Measurements from ENCODE around the gene SCT.
"Not testable (repeated sequence)": the region's sequence is repeated elsewhere in the genome, so short reads cannot be mapped to it uniquely, and the experiment has no call there.

The SCT gene, protein sequence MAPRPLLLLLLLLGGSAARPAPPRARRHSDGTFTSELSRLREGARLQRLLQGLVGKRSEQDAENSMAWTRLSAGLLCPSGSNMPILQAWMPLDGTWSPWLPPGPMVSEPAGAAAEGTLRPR

DNA sequence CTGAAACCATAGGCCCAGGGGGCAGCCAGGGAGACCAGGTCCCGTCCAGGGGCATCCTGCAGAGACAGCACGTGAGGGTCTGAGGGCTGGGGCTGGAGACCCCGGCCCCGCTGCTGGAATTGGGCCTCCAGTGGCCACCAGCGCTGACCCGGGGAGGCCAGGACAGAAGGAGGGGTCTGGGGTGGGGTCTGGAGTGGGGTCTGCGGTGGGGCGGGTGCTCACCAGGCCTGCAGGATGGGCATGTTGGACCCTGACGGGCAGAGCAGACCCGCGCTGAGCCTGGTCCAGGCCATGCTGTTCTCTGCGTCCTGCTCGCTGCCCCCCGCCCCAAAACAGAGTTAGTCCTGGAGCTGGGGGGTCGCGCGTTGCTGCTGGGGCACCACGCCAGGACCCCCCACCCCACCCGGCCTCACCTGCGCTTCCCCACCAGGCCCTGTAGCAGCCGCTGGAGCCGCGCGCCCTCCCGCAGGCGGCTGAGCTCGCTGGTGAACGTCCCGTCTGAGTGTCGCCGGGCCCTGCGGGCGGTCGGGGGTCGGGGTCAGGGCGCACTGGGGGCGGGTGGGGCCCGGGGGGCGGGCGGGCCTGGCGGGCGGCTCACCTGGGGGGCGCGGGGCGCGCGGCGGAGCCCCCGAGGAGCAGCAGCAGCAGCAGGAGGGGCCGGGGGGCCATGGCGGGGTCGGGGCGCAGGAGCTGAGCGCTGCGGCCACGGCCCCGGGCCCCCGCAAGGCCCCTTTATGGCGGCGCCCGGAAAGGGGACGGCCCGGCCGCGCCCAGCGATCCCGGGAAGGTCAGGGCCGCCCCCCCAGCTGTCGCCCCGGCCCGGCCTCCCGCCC lies at the start of gene SCT:
Gene SCT, minus strand, starts transcription at position 707 of the 833 bp plus-strand sequence. Its CDS starts 38 bp downstream, at position 669.
- DNase-seq = no peak

DNA sequence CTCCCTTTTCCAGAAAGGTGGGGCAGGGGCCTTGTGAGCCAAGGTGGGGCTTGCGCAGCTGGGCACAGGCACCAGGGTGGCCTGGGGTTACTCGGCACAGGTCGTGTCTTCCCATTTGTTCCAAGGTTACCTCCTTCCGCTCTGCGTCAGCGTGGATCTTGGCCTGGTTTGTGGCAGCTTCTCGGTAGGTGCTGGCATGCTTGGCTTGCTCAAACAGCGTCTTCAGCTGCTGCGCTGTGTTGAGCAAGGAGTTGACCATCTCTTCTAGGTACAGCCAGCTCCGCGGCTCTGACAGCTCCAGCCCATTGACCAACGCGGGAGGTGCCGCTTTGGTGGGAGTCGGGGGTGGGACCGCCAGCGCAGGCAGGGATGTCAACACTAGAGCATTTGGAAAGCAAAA lies 47.4 kb upstream of the SCT start:
- no peak for DNase-seq

DNA sequence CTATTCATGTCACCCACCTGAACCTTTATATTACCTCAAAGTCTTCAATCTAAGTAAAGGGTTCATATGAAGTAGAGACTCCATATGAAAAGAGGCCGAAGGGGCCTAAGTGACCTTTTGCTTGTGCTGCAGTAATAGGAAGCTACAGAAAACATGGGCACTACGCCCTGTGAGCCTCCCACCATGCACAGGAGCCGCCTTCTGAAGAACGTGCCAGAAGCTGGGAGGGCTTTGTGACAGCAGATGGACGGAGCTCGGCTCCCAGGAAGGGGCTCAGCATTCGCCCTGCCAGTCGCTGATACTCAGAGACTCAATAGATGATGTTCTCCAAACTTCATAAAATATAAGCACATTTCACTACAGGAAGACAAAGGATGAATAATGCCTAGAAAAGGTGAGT lies 46.9 kb upstream of the SCT start:
- DNase-seq = no peak

DNA sequence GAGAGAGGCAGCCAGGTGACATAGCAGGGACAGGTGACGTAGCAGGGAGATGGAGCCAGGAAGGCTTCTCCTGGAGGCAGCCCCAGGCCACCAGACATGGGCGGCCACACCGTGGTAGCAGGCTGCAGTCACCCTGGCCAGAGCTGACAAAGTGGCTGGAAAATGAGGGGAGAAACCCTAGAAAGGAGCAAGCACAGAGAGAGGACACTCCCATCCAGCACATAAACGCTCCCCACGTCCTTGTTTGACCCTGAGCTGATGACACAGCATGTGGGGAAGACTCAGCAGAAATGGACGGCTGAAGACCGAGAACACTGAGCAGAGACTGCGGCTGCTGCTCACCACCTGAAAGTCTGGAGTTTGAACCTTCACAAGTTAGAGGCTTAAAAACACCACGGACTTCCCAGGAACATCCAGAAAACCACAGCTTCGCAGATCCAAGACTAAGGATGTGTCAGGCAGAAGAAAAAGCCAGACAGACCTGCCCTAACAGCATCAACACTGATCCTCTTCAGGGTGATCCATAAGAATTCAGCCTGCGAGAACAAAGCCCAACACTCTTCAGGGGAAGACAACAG lies 38.8 kb upstream of the SCT start:
- no peak for DNase-seq

DNA sequence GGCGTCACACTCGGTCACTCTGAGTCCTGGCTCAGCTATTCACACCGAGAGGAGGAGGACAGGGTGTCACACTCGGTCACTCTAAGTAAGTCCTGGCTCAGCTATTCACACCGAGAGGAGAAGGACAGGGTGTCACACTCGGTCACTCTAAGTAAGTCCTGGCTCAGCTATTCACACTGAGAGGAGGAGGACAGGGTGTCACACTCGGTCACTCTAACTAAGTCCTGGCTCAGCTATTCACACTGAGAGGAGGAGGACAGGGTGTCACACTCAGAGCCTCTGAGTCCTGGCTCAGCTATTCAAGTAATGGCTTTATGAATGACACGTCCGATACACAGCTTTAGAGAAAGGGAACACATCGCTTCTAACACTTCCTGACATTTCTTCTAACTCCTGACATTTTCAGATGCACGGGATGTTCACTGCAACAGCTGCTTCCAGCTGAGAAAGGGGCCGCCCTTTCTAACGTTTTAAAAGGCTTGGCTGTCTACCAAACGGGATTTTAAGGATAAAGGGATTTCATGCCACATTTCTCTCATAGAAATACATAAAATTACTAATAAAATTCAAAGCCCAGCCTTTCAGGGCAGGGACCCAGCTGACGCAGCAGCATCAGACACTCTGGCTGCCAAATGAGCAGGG lies 38.2 kb upstream of the SCT start:
- DNase-seq = no peak

DNA sequence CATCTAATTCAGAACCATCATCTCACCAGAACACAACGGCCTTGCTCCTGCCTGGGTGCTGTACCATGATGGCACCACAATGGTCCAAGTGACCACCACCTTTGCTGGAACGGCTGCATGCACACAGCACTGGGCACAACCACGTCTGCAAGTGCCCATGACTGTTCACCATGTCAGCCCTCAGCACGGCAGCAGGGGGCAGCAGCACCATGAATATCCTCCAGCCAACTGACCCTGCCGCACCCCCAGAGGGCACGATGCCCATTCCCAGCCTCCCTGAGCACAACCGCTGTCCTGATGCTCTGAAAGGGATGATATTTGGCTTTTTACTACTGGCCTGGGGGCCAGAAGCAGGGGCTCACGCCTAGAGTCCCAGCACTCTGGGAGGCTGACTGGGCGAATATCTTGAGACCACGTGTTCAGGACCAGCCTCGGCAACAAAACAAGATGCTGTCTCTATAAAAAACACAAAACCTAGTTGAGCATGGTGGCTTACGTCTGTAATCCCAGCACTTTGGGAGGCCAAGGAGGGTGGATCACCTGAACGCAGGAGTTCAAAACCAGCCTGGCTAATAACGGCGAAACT lies 35.8 kb upstream of the SCT start:
- peak in 39 of 56 donors; percentile 8 to 78 (median 44) for DNase-seq

DNA sequence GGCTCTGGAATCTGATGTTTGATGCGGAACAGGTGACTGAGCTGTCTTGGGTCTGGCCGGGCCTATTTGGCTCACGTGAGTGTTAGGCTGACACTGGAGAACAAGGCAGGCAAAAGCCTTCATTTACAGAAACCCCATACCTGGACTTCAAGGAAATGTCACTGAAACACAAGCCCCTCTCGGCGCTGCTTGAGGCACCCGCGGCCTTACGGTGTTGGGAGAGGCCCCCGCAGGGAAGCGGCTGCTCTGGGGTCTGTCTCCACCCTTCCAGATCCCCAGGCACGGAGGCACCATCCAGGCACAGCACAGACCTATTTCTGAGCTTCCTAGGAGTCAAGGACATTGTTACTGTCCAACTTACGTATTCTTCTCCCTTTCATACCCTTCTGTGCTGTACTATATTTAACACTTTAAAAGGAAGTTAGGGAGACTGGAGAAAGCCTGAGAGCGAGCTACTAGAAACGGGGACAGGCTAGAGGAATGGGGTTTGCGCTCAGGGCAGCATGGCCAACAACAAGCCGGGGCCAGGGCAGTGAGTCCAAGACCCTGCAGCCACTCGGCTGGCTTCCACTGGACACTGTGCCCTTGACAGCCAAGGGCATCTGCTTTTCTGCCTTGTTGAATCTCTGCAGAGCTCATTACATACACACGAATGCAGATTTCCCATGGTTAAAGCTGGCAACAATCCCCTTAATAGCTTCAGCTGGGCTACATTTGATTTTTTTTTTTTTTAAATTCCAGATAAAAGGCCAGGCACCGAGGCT lies 33.9 kb upstream of the SCT start:
- DNase-seq = no peak

DNA sequence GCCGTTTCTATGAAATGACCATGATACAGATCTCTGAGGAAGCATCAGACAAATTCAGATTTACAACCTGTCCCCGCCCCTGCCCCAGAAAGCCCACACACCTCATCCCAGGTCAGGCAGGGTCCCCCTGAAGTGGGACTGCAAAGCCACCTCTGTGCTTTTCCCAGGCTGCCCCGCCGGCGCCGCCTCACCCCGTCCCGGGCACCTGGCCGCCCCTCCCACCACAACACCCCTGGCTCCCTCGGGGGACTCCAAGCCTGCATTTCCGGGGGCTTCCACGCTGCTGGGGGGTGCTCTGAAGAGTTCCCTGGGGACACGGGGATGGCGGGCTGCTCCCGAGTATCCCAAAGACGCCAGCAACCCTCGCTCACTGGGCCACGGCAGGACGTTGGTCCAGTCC lies 33.3 kb upstream of the SCT start:
- no peak for DNase-seq

DNA sequence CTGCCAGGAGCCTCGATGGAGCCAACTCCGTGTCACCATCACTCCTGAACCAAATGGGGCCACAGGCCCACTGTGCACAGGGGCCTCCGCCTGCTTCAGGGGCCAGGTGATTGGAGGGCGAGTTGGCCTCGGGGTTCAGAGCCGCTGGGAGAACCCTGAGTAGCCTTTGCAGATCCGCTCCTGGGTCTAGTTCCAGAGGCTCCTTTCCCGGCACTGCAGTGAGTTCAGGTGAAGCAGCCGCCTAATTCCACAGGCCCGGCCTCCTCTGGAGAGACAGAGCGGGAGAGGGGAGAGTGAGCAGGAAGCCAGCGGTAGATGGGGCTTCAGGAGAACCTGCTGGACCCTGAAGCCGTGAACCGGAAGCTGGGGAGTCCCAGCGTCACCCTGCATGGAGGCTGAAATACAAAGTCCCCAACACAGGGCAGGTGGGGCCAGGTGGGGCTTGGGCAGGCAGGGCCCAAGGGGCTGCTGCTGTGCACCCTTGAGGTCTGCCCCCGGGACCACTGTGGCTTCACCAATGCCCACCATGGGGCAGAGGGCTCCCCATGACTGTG lies 32.6 kb upstream of the SCT start:
- no peak for DNase-seq

DNA sequence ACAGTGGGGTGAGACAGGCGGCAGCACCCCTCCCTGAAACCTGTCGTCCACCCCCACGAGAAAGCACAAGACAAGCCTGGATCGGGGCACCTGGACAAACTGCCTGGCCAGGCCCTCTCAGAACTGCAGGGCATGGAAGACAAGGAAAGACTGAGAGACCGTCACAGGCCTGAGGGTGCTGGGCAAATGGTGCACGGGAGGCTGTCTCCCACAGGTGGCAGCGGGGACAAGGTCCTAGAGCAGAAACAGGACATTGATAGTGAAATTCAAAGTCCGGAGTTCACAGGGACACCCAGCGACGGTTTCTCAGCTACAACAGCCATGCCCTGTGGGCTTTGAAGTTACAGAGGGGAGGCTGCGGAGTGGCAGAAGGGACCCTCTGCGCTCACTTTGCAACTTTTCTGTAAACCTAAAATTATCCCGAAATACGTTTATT lies 30.7 kb upstream of the SCT start:
- no peak for DNase-seq

DNA sequence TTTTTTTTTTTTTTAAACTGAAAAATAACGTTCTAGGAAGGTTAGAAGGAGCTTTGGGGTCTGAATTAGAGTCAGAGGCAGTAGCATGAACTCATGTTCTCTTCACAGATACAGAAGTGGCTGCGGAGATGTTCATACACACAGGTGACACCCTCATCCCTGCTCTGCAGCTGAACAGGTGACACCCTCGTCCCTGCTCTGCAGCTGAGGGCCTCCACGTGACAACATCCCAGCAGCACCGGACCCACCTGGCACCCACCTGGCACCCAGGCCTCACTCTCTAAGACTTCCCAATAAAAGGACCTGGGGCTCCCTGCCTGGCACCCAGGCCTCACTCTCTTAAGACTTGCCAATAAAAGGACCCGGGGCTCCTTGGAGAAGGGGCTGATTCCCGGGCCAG lies 29.9 kb upstream of the SCT start:
- no peak for DNase-seq

DNA sequence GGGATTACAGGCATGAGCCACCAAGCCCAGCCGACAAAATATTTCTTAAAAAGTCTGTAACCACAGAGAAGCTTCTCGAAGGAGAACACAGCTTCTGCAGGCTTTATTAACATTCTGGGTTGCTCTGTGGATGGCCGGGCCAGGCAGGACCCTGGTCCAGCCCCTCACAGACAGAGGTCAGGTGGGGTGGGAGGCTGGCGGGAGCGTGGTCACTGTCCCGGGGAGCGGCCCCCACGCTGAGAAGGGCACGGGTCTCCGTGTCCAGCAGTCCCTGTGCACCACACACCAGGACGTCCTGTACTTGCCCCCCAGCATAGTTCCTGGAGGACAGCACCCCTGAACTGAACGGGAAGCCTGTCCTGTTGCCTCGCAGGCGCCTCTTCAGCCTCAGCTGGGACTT lies 29.4 kb upstream of the SCT start:
- no peak for DNase-seq

DNA sequence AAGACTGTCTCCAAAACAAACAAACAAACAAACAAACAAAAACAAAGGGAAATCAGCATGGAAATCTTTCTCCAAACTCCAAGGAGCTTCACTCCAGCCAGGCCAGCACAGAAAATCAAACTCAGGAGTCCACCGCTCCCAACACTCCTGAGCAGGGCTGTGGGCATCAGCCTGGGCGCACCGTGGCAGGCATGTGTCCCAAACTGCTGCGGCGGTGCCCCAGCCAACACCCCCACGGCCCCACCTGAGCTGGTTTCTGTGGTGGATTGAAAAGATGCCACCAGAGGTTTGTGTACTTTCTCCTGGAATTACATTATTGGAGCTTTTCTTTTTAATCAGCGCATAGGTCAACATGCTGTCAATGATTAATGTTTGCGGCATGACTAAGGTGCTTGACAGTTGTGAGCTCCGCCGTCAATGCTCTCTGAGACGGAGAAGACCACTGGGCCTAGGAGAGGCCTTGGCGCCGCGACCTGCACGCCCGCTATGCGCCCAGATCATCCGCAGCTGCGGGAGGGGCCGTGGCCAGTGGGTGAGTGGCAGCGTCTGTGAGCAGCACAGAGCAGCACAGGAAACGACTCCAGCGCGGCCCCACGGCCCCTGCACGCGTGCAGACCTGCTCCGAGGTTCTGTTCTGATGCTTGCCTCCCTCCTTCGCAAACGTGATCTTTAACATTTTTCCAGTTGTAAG lies 28.2 kb upstream of the SCT start:
- DNase-seq = no peak

DNA sequence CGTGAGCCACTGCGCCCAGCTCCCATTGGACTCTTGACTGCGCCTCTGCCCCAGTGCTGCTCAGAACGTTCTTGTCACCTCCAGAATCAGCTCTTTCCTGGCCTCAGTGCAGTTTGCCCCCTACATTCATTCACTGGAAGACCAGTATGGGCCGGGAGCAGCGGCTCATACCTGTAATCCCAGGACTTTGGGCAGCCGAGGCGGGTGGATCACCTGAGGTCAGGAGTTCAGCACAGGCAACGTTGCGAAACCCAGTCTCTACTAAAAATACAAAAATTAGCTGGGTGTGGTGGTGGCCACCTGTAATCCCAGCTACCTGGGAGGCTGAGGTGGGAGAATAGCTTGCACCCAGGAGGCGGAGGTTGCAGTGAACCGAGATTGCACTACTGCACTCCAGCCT lies 27.5 kb upstream of the SCT start:
- not testable (repeated sequence) for DNase-seq

DNA sequence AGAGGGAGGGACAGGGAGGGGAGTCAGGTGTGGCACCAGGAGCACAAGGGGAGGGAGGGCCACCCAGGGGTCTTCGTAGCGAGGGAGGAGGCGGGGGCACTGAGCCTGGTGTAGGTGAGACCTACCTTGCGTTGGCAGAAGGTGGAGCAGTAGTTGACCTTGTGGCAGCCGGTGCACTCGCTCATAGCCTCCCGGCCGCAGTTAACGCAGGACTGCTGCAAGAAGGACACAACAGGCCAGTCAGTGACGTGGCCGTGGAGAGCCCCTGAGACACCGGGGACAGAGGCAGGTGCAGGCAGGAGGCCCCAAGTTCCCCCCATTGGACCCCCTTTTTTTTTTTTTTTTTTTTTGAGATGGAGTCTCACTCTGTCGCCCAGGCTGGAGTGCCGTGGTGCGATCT lies 26.9 kb upstream of the SCT start:
- DNase-seq = no peak

DNA sequence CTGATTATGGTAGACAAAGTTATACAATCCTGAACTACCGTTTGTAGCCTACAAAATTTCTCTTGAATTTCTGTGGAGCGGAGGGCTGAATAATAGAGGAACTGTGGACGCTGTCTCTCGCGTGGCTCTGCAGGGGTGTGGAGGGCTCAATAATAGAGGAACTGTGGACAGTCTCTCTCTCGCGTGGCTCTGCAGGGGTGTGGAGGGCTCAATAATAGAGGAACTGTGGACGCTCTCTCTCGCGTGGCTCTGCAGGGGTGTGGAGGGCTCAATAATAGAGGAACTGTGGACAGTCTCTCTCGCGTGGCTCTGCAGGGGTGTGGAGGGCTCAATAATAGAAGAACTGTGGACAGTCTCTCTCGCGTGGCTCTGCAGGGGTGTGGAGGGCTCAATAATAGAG lies 26.2 kb upstream of the SCT start:
- DNase-seq = not testable (repeated sequence)

DNA sequence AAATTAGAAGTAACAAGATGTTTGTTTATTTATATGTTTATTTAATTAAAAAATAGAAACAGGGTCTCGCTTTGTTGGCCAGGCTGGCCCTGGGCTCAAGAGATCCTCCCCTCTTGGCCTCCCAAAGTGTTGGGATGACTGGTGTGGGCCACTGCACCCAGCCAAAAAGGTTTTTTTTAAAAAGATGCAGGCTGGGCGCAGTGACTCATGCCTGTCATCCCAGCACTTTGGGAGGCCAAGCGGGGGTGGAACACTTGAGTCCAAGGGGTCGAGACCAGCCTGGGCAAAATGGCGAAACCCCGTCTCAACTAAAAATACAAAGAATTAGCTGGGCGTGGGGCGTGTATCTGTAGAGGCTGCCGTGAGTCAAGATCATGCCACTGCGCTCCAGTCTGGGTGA lies 23.5 kb upstream of the SCT start:
- DNase-seq = no peak

DNA sequence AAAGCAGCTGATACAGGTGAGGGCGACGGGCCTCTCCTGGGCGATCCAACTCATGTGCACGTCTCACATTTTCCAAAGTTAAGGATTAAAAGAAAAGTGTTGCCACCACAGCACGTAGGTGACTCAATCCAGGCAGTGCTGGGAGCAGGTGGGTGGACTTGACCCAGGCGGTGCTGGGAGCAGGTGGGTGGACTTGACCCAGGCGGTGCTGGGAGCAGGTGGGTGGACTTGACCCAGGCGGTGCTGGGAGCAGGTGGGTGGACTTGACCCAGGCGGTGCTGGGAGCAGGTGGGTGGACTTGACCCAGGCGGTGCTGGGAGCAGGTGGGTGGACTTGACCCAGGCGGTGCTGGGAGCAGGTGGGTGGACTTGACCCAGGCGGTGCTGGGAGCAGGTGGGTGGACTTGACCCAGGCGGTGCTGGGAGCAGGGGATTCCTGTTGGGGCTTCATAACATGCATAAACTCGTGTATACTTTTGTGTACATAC lies 20.7 kb upstream of the SCT start:
- DNase-seq = not testable (repeated sequence)

DNA sequence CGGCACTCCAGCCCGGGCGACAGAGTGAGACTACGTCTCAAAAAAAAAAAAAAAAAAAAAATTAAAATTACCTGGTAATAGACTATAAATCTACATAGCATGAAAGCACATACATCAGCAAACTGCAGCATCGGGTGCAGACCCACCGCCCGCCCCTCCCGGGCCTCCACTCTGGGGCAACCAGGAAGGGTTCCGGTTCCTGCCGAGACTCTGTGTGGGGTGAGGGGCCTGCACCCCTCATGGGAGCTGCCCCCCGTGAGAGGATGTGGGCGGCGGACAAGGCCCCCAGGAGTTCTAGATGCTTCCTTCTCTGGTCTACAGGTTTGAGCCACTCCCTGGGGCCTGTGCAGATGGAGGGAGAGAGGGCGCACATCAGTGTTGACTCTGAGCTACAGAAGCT lies 19.2 kb upstream of the SCT start:
- no peak for DNase-seq

DNA sequence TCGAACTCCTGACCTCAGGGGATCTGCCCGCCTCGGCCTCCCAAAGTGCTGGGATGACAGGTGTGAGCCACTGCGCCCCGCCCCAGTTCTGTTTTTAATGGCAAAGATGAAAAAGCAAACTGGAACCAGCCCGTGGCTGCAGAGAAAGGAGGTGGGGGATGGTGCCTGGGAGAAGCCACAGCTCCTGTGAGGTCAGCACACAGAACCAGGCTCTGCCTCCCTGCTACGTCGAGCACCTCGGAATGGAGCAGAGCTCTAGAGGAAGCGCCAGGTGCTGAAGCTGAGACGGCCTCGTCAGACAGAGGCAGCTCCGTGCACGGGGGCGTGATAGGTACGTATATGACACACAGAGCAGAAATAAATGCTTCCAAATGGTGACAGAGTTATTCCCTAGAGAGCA lies 18.6 kb upstream of the SCT start:
- DNase-seq = no peak

Data from amygdala (tissue), 56 donors.